HG02798 (cell line): ENCODE data around the gene IL1RAPL2.

Source experiments
- ATAC-seq: cut with Tn5 transposase; IDR thresholded peaks from one replicate; pipeline ENCODE4 v1.9.1; 2021; ENCODE audit warnings: mild to moderate bottlenecking; ENCODE audit not compliant: unreplicated experiment, poor library complexity

IL1RAPL2 gene

DNA sequence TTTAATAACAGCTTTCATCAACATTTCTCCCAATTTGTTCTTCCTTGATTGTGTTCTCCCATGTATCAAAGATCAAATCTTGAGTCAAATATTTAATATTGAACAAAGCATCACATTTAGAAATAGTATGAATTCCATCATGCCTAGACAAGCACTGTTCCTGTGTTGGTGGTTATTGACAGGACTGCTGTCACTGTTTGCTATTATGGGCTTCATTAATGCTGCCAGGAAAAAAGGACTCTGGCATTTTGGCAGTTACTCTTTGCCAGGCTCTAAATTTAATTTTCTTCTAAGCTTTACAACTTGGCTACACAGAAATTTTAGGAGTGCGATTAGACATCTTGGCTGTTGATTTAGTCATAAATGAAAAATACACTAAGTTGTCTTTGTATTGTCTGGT lies 960.4 kb downstream of the IL1RAPL2 start:
- no peak for ATAC-seq

DNA sequence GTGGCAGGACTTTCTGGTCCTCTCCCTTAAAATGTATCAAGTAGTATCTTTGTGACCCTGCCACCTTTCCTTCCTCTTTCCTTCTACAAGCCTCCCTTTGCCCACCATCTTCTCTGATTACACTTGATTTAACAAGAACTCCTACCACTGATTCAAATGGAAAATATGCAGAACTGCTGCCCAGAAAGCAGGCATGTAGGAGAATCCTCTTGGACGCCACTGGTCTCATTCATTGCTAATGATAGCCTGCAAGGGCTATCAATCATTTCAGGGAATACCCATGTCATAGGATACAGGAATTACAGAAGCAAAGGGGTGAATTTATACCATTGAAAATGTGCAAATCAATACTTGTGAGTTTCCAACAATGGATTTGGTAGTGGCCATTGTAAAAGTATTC lies 961.8 kb downstream of the IL1RAPL2 start:
- no peak for ATAC-seq

DNA sequence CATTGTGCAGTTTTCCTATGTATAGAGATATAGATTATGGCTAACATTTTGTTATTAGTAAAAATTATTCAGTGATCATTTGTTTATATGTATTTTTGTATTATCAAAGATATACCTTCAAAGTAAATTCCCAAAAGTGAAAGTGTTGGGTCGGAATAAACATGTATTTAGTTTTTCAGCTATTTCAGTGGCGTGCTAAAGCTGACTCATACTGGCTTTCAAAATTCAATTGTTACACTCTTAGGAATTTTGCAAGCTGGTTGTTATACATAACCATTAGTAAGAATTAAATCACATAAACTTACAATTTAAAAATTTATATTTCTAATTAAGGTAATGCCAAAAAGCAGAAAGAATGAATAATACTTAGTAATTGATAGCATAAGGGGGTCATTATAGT lies 968.0 kb downstream of the IL1RAPL2 start:
- ATAC-seq: no peak

DNA sequence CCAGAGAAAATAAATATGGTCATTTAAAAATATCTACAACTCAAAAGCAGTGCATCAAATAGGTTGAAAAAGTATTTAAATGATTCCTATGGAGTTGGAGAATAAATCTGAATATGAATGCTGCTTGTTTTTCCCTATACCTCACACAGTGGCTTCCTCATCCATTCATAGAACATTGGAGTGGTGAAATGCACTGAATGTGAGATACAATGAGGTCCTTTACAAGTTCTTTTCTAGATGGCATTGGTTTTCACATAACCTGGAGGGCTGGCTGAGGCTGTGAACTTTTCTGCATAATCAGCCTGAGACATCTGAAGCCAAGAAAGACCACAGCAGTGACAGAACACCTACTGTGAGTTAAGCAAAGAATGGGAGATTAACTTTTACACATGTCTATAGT lies 977.3 kb downstream of the IL1RAPL2 start:
- ATAC-seq: no peak

DNA sequence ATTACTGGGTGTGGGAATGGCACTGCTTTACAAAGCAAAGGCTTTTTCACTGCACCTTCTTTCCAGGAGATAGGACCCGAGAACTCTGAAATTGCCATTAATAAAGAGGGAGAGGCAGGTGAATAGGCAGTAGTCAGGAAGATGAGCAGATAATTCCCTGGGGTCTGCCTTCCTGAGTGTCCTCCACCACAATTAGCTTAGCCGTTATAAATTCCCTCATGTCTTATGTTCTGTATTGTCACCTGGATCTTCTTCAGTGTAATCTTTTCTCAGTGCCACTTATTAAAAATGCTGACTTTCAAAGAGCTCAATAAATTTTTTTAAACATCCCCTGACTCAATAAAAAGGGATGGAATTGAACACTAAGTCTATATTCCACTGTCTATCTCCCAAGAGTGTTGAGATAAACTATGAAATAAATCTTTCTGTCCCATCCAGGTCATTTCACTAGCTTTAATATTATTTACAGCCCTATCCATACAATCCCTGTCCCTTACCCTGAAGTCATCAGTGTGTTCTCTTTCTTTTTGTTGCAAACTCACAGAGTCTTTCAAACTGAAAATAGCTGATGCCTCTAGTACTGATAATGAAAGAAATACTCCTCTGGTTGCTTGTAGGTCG lies 984.2 kb downstream of the IL1RAPL2 start:
- no peak for ATAC-seq

DNA sequence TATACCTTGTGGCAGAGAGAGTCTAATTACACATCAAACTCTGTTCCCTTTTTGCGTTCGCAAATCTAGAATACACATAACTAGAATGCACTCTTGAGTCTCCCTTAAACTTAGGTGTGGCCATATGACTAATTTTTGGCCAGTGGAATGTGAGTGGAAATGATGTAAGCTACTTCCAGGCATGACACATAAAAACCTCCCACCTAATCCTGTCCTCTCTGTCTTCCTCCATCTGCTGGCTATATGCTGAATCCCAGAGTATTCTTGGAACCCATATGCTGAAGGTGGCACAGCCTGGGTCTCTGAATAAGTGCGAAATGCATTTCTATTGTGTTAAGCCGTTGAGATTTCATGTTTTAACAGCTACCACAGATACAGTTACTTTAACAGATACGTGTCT lies 986.4 kb downstream of the IL1RAPL2 start:
- ATAC-seq: no peak

DNA sequence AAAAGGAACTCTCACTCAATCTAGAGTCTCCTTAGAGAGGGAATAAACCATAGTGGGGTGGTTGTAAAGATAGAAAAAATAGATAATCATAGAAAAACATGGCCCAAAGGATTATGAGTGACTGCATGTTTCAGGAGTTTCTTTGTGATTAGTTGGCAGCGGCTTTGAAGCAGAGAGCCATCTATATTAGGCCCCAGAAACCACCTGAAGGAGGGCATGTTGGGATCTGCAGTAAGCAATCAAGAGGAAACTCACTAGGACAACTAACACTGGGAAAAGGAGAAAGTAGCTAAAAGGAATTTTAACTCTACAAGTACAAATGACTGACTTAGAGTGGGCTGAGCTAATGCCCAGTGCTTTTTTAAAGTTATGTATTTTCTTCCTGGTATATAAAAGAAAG lies 987.1 kb downstream of the IL1RAPL2 start:
- no peak for ATAC-seq

DNA sequence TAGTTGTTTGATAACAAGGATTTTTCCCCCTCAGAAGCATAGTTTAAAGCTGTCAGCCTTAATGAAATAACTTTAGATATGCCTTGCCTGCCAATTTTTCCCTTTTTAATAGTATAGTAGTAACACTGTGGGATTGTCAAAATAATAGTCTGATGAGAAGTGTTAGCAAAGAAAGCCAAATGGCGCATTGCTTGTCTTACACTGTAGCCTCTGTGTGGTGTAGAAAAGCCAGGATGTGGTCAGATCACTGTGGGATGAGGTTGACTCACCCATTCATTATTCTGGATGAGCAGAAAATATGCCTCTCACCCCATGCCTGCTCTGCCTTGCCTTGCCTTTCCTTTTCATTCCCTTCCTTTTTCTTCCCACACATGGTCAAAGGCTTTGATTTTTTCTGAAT lies 998.5 kb downstream of the IL1RAPL2 start:
- no peak for ATAC-seq

DNA sequence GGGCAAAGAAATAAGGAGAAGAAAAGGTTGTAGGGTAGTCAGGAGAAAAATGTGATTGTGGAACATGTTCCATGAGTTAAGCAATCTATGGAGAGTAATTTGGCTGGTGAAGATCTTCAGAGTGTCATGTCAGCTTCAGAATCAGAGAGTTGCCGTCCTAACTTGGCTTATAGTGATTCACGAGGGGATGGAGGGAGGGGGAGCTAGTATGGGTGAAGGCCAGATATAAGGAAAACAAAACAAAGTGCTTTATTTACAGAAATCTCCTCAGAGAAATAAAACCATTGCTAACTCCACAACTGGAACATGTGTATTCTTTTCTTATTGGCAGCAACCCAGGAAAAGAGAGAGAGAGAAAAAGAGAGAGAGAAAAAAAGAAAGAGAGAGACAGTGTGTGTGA lies 999.9 kb downstream of the IL1RAPL2 start:
- no peak for ATAC-seq

DNA sequence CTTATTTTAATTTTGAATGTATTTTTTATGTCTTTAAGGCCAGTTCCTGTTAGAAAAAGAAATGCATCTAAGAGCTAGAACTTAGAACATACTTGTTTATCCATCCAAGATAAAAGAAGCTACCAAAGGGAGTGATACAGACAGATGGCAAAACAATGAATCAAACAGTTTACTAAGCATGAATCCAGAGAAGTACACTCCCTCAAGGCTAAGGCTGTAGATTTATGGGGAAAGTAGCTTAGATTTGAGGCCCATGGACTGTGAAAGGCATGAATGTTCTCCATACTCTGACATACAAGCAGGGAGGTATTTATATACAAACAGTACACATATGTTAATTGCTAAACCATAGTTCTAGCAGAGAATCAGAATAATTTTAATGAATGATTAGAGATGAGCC lies 1001.1 kb downstream of the IL1RAPL2 start:
- no peak for ATAC-seq

DNA sequence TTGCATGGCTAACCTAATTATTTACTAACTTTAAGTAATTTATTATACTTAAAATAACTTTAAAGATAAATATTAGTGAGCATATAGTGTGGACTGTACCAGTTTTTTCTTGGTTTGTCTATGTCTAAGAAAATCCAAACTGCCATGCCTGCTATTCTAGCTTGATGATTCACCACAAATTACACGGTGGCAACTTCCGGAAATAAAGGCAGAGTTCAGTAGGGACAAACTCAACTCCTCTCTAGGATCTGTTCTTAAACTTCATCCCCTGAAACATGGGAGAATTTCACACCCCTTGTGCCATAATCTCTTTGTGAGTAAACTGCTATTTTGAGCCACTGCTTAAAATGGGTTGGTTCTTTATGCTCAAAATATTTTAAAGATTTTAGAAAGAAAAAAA lies 1042.7 kb downstream of the IL1RAPL2 start:
- ATAC-seq: no peak

DNA sequence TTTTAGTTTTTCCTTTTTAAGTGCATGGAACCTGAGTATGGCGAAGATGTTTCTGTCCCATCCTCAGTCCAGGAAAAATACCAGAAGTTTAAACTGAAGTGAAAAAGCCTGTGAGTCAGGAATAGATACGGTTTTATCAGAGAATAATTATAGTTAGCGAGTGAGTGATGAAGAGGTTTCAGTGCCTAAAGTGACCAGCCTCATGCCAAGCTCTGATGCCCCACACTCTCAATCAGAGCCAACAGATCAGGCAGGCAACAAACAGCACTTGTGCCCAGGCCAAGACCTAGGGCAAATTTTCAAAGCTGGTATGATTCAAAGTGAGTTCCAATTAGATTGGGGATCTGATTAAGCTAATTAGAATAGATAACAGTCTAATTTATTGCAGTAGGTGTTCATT lies 1043.5 kb downstream of the IL1RAPL2 start:
- ATAC-seq: no peak

DNA sequence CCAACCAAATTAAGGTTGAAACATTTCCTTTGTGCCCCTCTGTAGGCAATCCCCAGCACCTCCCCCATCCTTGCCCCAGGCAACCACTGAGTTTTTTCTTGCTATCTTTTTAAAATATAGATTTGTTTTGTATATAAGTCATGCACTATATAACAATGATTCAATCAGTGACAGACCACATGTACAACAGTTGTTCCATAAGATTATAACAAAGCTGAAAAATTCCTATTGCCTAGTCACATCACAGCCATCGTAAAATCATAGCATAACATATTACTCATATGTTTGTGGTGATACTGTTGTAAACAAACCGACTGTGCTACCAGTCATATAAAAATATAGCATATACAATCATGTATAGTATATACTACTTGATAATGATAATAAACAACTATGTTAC lies 1044.4 kb downstream of the IL1RAPL2 start:
- no peak for ATAC-seq

DNA sequence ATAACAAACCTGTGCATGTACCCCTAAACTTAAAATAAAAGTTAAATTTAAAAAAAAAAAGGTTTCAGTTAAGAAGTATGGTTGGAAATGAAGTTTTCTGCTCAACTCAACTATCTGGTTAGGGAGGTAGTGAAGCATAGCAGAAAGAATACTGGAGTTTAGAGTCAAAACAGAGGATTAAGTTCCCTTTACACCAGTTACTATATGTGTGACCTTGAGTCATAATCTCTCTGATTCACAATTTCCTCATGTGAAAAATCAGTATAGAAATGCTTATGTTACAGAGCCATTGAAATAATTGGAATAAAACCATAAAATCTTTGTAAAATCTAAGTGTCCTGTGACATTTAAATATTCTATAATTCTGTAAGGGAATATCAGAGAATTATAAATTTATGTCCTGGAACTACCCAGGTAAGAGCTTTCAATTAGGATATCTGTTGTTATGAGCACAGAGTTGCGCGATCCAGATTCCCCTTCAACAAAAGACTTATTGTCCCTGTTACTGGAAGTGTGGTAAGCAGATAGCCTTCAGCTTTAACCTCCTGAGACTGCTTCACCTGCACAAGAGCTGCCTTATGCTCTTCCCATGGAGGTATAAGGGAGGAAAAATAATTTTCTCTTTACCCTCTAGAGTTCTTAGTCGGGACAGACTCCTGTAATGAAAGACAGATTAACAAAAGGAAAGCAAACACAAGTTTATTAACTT lies 1052.5 kb downstream of the IL1RAPL2 start:
- ATAC-seq: no peak

DNA sequence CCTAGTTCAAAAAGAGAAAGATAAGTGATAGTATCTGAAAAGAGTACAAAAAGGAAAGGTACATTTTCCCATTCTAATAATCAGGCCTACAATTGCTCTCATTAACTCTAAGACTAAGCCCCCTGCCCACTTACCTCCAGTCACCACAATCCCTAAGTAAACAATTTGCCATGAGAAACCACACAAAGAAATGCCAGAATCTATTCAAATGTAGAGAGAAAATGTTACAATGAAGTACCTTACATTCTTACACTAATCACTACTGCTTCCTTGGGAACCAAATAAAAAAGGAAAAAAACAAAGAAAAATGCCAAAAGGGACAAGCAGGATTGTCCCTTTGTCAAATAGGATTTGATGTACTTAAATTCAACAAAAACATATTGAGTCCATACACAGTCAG lies 1068.2 kb downstream of the IL1RAPL2 start:
- ATAC-seq: no peak

DNA sequence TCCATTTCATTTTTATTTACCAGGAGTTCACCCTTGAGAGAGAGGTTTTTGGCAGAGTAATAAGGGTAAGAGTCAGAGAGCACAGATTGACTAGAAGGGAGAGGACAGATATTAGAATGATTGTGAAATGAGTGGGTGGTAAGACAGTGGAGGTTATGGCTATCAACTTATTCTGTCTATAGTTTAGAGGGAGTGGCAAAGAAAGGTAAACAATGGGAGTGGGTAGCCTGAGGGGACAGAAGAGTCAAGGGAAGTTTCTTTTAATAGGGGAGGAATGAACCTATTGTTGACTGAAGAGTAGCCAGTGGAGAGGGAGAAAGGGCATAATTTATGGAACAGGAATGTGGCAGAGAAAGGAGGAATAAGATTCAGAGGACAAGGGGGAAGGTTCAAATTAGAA lies 1069.8 kb downstream of the IL1RAPL2 start:
- ATAC-seq: no peak

DNA sequence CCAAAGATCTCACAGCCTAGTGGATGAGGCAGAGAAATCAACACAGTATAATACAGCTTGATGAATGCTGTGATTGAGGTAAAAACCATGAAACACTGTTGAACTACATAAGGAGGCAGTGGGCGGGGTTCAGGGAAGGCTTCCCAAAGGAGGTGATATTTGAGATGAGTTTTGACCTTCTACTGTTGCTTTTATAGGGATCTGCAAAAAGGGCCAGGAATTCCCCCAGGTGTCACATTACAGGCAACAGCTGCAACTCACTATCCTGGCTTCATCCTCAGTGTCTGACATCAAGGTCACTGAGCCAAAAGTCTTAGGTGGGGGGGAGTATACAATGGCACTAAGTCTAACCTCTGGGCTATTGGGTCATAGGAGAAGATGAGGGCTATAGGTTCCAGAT lies 1070.7 kb downstream of the IL1RAPL2 start:
- no peak for ATAC-seq

DNA sequence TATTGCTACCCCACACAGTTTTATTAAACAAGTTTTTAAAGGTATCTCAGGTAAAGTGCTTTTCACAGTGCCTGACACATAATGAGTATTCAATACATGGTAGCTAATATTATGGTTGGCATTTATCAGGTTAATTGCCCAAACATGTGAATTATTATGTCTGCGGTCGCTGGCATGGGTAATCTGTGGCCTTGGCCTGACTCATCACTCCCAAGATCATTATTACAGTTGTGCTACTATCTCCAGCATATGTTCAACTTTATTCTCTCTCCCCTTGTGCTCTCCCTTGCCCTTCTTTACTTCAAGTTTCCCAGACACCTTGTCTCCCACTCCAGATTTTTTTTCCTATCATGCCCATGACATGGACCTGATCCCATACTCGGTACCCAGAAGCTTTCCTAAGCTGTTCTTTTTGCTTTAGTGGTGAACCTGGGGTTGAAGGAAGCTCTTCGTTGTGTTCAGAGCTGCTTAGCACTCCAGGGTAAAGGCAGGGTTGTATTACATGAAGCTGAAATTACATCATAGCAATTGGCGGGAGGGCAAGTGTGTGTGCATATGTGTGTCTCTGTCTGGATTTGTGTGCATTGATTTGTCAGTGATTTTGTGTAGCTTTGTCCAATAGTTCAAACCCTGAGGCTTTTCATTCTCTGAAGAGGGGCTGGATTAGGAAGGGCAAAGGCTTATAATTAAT lies 1079.8 kb downstream of the IL1RAPL2 start:
- ATAC-seq: no peak

DNA sequence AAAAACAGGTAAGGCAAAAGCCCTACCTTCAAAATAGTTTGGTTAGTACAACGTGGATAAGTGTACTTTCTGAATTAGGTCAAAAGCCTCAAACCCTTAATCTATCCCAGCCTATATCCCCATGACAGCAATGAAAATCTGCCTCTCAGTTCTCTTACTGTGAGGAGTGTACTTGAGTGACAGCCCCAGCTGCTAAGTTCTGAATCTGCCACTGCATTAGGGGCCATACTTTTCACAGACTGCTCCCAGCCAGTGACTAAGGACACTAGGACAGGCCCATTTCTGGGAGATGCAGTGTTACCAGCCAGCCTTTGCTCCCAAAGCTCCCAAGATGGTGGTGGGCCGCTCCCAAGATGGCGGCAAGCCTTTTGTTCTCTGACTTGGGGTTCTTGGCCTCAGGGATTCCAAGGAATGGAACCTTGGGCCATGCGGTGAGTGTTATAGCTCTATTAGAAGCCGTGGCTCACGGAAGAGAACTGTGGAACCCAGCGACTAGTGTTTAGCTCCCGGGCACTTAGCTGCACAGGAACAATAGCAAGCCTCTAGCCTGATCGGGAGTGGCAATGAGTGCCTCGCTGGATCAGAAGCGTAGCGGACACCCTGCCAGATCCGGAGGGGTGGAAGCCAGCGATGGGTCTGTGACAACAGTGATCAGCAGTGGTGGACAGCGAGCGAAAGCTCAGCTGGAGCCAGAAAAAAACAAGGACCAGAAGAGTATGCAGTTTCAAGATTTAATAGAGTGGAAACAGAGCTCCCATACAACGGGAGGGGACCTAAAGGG lies 1080.8 kb downstream of the IL1RAPL2 start:
- no peak for ATAC-seq

DNA sequence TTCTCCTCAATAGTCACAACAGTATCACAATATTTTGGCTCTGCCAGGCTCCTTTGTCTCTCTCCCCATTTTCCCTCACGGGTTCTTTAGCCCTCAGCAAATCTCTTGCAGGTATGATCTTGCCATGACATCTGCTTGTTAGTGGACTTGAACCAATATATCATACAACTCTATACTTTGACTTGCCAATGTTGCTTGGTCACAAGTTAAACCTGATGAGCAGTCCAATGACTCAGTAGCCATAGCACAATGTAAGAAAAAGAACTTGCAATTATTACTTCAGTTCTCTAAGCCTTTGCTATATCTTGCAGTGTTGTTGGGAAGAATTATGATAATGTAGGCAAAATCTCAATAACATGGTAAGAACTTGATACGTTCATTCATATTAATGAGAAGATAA lies 1081.8 kb downstream of the IL1RAPL2 start:
- no peak for ATAC-seq

DNA sequence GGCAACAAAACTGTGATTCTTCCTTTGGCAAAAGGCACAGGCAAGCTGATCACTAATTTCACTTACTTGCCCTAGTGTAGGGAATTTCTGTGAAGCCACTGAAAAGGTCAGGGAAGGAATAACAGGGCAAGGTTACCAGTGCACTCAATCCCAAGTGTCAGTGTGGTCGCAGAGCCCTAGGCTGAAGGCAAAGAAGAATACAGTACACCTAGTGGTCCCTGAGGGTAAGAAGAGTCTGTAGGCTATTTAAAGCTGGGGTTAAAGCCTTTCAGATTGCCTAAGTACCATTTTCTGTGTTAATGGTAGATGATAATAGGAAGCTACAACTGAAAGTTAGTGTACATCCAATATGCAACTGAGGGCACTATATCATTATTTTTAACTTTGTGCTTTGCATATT lies 1082.7 kb downstream of the IL1RAPL2 start:
- no peak for ATAC-seq
